B cell (primary cell): ENCODE data around the gene SRSF10. TPM values are rescaled to one million over a fixed set of nuclear protein-coding genes. Genes with fewer than 3 reads are reported as not detected.
A peak's percentile ranks its signal among the peaks of the same experiment; 100 is the strongest.

Source experiments
- ATAC-seq: fragments of 200-7000 bp; cut with Tn5 transposase; one replicate; pipeline ENCODE4 v1.10.0; 2021; ENCODE audit warnings: low read depth, mild to moderate bottlenecking, moderate number of reproducible peaks, moderate library complexity
- CTCF ChIA-PET: fragments of 350-600 bp; sonication (Branson Sonifier 250); formaldehyde crosslinking; loops from one replicate; lab custom pipeline; 2021; ENCODE audit warnings: antibody characterized with exemption, inconsistent platforms; lab: Charles Lee
- POLR2A ChIA-PET: fragments of 350-600 bp; sonication (Branson Sonifier 250); formaldehyde crosslinking; loops from one replicate; lab custom pipeline; 2021; ENCODE audit warnings: antibody characterized with exemption; lab: Charles Lee
- DNase-seq: peaks from one replicate; pipeline ENCODE4 v3.0.0; 2013
- H2AFZ ChIP-seq: 2 replicates; pipeline ENCODE4 v1.6.1; 2012; ENCODE audit warnings: mild to moderate bottlenecking, low read depth, low read length; ENCODE audit not compliant: insufficient read depth, poor library complexity, severe bottlenecking
- H3K27ac ChIP-seq, 2 donors: 1 replicate in 1 of 2; 2 replicates in 1 of 2; pipeline ENCODE4 v1.5.1; 2012 to 2013; ENCODE audit warnings: low read length in 2 of 2, mild to moderate bottlenecking in 2 of 2, moderate library complexity in 1 of 2
- H3K27me3 ChIP-seq, 4 experiments: fragments of 200-600 bp in 1 of 4; sonication (generic) in 1 of 4; replicated peaks in 1 of 4; 1 replicate in 2 of 4; 2 replicates in 2 of 4; pipeline versions ENCODE4 v1.6.1 to v1.7.0; 2013 to 2016; ENCODE audit warnings: low read length in 3 of 4, mild to moderate bottlenecking in 2 of 4, mixed read lengths in 1 of 4, moderate library complexity in 1 of 4; ENCODE audit not compliant: insufficient read depth in 4 of 4, control insufficient read depth in 3 of 4; ENCODE audit errors: control extremely low read depth in 1 of 4
- H3K36me3 ChIP-seq, 2 experiments: replicated peaks in 1 of 2; 1 replicate in 1 of 2; 2 replicates in 1 of 2; pipeline versions ENCODE4 v1.6.1 to v1.7.1; 2013; ENCODE audit warnings: low read length in 1 of 2; ENCODE audit not compliant: insufficient read depth in 2 of 2, control insufficient read depth in 1 of 2; ENCODE audit errors: control extremely low read depth in 1 of 2, extremely low read depth in 1 of 2
- H3K4me1 ChIP-seq, 2 donors: fragments of 200-600 bp in 1 of 2; sonication (generic) in 1 of 2; 1 replicate in 1 of 2; 2 replicates in 1 of 2; pipeline versions ENCODE4 v1.5.1 to v1.6.1; 2013 to 2017; ENCODE audit warnings: low read length in 2 of 2; ENCODE audit not compliant: control insufficient read depth in 2 of 2, insufficient read depth in 2 of 2
- H3K4me2 ChIP-seq: replicated peaks from 2 replicates; pipeline ENCODE3; 2012; ENCODE audit warnings: mild to moderate bottlenecking, low read depth, low read length; ENCODE audit not compliant: poor library complexity, severe bottlenecking
- H3K4me3 ChIP-seq, 5 experiments: fragments of 200-600 bp in 1 of 5; sonication (generic) in 1 of 5; 1 replicate in 3 of 5; 2 replicates in 2 of 5; pipeline versions ENCODE4 v1.5.1 to v1.7.0; 2011 to 2016; ENCODE audit warnings: low read length in 4 of 5, mild to moderate bottlenecking in 4 of 5, low read depth in 2 of 5, control low read depth in 1 of 5, moderate library complexity in 1 of 5; ENCODE audit not compliant: insufficient read depth in 1 of 5; ENCODE audit errors: control extremely low read depth in 1 of 5, extremely low read depth in 1 of 5
- H3K79me2 ChIP-seq: fragments of 200-600 bp; sonication (generic); one replicate; pipeline ENCODE4 v1.6.0; 2016; ENCODE audit warnings: low read length; ENCODE audit not compliant: control insufficient read depth, insufficient read depth
- H3K9ac ChIP-seq: fragments of 200-600 bp; sonication (generic); 2 replicates; pipeline ENCODE4 v1.6.1; 2017; ENCODE audit warnings: mild to moderate bottlenecking, low read length, moderate library complexity
- H3K9me3 ChIP-seq, 3 donors: one replicate each; pipeline versions ENCODE4 v1.6.1 to v1.7.1; 2013; ENCODE audit warnings: low read length in 2 of 3; ENCODE audit not compliant: control insufficient read depth in 2 of 3, insufficient read depth in 1 of 3; ENCODE audit errors: control extremely low read depth in 1 of 3
- H4K20me1 ChIP-seq: 2 replicates; pipeline ENCODE4 v1.6.0; 2012; ENCODE audit warnings: mild to moderate bottlenecking, low read length; ENCODE audit not compliant: insufficient read depth, control insufficient read depth, poor library complexity, severe bottlenecking
- H3K27ac Mint-ChIP-seq: one replicate; pipeline ENCODE4 v1.8.0; 2021; ENCODE audit warnings: mixed read lengths
- H3K27me3 Mint-ChIP-seq: one replicate; pipeline ENCODE4 v1.8.0; 2021; ENCODE audit warnings: mixed read lengths
- H3K4me1 Mint-ChIP-seq: one replicate; pipeline ENCODE4 v1.8.0; 2021; ENCODE audit warnings: mixed read lengths
- H3K4me3 Mint-ChIP-seq: one replicate; pipeline ENCODE4 v1.8.0; 2021; ENCODE audit warnings: mixed read lengths
- H3K9me3 Mint-ChIP-seq: one replicate; pipeline ENCODE4 v1.8.0; 2022; ENCODE audit warnings: mixed read lengths; ENCODE audit not compliant: insufficient read depth
- EZH2 ChIP-seq: IDR thresholded peaks from 2 replicates; pipeline ENCODE4 v1.6.1; 2012; ENCODE audit warnings: borderline replicate concordance, low read depth, mild to moderate bottlenecking, moderate library complexity, low read length; ENCODE audit not compliant: insufficient read depth, poor library complexity, severe bottlenecking
- WGBS: methylation state at CpG from one replicate; pipeline ENCODE4 v1.1.5; 2013; ENCODE audit warnings: missing lambda C conversion rate; ENCODE audit not compliant: insufficient coverage; 5-methylcytosine and 5-hydroxymethylcytosine counted together
- intact Hi-C: fragments of 100-400 bp; cut with micrococcal nuclease; formaldehyde crosslinking; loops from one replicate; pipeline ENCODE4 v1.10.0; 2022
- polyA plus RNA-seq: library from polyadenylated mRNA; depleted of rRNA; stranded (reverse); fragments of >200 nt; gene quantifications from 2 replicates; pipeline ENCODE4 v1.2.3, GENCODE V29; 2012
- total RNA-seq, 2 donors: library from RNA; stranded (reverse); fragments of 120-200 nt in 1 of 2; gene quantifications; 1 replicate in 1 of 2; 2 replicates in 1 of 2; pipeline versions ENCODE4 v1.2.3 to v1.2.4, GENCODE V29; 2013 to 2022
- TF ChIP-seq, protein P1 (sequence below): fragments of 200-600 bp; IDR thresholded peaks from one replicate; pipeline ENCODE4 v1.8.0; 2022; ENCODE audit warnings: antibody characterized with exemption, mild to moderate bottlenecking

Gene SRSF10
- total and polyA plus RNA-seq, 2 donors (not counting 1 experiment from before 2014, with no cell fraction given) = 98.6 to 213 TPM

DNA sequence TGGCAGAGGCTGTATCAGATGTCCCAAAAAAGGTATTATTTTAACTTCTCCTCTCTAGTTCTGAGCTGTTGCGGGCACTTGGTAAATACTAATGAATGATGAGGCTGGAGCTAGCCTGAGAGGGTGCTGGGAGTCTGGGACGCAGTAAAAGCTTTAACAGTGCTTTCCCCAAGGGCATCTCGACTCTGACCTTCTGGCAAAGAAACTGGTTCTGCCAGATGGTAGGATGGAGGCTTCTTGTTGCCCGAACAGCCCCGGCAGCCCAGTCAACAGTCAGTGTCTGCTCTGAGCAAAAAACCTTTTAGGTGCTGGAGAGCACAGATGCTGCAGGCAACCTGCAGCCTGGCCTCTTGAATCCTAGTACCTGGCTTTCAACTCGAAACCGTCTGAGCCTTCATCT is 23.0 kb downstream of the SRSF10 start:
- no peak for DNase-seq
- no peaks in the 10 kb centered on the region for H3K27me3 Mint-ChIP-seq
- H3K36me3 ChIP-seq = peaks cover 1 to 14% of the 10 kb centered on the region in 2 experiments
- ChIA-PET CTCF (interaction anchor here (0.6 to 4.3 kb wide), 13 partner anchors 10 to 212 kb away, joined by 3 to 40 read pairs (median 6); no protein-coding TSS in a partner anchor), POLR2A (interaction anchor here (0.8 to 4.6 kb wide), 3 partner anchors 25 to 46 kb away, joined by 3 to 36 read pairs (median 10); no protein-coding TSS in a partner anchor)
- peak overlapping the region; percentile 90 for H3K4me2 ChIP-seq
- H3K9me3 Mint-ChIP-seq = no peaks in the 10 kb centered on the region
- no peaks in the 10 kb centered on the region for H3K9me3 ChIP-seq
- H3K27ac ChIP-seq = peak overlapping the region; percentile 93 to 98
- TF ChIP-seq, protein P1, sequence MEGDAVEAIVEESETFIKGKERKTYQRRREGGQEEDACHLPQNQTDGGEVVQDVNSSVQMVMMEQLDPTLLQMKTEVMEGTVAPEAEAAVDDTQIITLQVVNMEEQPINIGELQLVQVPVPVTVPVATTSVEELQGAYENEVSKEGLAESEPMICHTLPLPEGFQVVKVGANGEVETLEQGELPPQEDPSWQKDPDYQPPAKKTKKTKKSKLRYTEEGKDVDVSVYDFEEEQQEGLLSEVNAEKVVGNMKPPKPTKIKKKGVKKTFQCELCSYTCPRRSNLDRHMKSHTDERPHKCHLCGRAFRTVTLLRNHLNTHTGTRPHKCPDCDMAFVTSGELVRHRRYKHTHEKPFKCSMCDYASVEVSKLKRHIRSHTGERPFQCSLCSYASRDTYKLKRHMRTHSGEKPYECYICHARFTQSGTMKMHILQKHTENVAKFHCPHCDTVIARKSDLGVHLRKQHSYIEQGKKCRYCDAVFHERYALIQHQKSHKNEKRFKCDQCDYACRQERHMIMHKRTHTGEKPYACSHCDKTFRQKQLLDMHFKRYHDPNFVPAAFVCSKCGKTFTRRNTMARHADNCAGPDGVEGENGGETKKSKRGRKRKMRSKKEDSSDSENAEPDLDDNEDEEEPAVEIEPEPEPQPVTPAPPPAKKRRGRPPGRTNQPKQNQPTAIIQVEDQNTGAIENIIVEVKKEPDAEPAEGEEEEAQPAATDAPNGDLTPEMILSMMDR = no peak
- no peak for TF ChIP-seq EZH2
- H3K27me3 ChIP-seq = no peaks in the 10 kb centered on the region
- WGBS = 94% methylated on average over 4 of the region's 7 CpGs
- H3K79me2 ChIP-seq = peaks cover 29% of the 10 kb centered on the region
- no peak overlapping the region for H3K4me3 ChIP-seq
- H3K27ac Mint-ChIP-seq = peak overlapping the region; percentile 68
- H3K4me3 Mint-ChIP-seq = peak overlapping the region; percentile 100
- ATAC-seq = no peak
- peaks cover 51 to 55% of the 10 kb centered on the region in 2 donors for H3K4me1 ChIP-seq
- H2AFZ ChIP-seq = no peak overlapping the region
- H4K20me1 ChIP-seq = peaks cover 8% of the 10 kb centered on the region
- H3K4me1 Mint-ChIP-seq = peaks cover 63% of the 10 kb centered on the region
- H3K9ac ChIP-seq = no peak overlapping the region
- intact Hi-C loops = no loop called here

DNA sequence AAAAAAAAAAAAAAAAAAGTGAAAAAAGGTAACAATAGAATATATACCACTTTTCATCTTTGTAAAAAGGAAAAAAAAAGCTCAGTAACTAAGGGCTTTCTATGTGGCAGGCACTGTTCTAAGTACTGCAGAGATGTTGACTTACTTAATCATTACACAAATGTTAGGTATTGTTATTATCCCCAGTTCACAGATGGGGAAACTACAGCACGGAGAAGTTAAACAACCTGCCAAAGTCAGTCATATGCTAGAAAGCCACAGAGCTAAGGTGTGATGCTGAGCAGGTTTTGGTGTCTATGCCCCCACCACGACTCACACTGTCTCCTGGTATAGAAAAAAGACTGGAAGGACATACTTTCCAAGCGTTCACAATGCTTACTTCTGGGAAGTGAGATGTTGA is 27.1 kb downstream of the SRSF10 start:
- Histone ChIP-seq H3K27me3 (no peaks in the 10 kb centered on the region), H3K36me3 (no peaks in the 10 kb centered on the region), H2AFZ (no peak overlapping the region), H3K9ac (no peak overlapping the region), H3K4me1 (peaks cover 33 to 38% of the 10 kb centered on the region in 2 donors), H3K27ac (peak overlapping the region in 1 of 2 donors; percentile 15), H3K4me3 (no peak overlapping the region), H4K20me1 (no peaks in the 10 kb centered on the region), H3K4me2 (no peak overlapping the region), H3K9me3 (peaks cover 0 to 4% (median 0%) of the 10 kb centered on the region in 3 donors), H3K79me2 (peaks cover 8% of the 10 kb centered on the region)
- no peak for ATAC-seq
- no peak for DNase-seq
- WGBS = no CpG with 5 or more reads among the region's 3 CpGs
- no peaks in the 10 kb centered on the region for H3K27me3 Mint-ChIP-seq
- ChIA-PET POLR2A (interaction anchor here (1.1 kb wide), 1 partner anchor 21 kb away, joined by 12 read pairs; no protein-coding TSS in a partner anchor), CTCF (interaction anchor here (0.6 to 1.7 kb wide), 4 partner anchors 10 to 142 kb away, joined by 3 to 6 read pairs (median 4); no protein-coding TSS in a partner anchor)
- no peak overlapping the region for H3K4me3 Mint-ChIP-seq
- H3K9me3 Mint-ChIP-seq = no peaks in the 10 kb centered on the region
- H3K4me1 Mint-ChIP-seq = peaks cover 43% of the 10 kb centered on the region
- intact Hi-C loops = no loop called here
- no peak for TF ChIP-seq EZH2
- TF ChIP-seq, protein P1 = no peak
- peak overlapping the region; percentile 46 for H3K27ac Mint-ChIP-seq
